Cardiac fibroblast (primary cell): ENCODE data around the gene ZDHHC21.

ENCODE experiments used
- DNase-seq, 2 donors: peaks; one replicate each; pipeline versions ENCODE4 v3.0.0 to v3.0.0-alpha.2; 2010; ENCODE audit warnings: low read depth in 2 of 2
- H3K4me3 ChIP-seq, 2 donors: replicated peaks in 1 of 2; 1 replicate in 1 of 2; 2 replicates in 1 of 2; pipeline ENCODE4 v1.5.1; 2011; ENCODE audit warnings: low read depth in 2 of 2, low read length in 2 of 2, mild to moderate bottlenecking in 2 of 2, moderate library complexity in 1 of 2
- CTCF ChIP-seq: IDR thresholded peaks from one replicate; pipeline ENCODE4 v1.5.1; 2011; ENCODE audit warnings: low read depth, mild to moderate bottlenecking, low read length, inconsistent platforms

ZDHHC21 gene

DNA sequence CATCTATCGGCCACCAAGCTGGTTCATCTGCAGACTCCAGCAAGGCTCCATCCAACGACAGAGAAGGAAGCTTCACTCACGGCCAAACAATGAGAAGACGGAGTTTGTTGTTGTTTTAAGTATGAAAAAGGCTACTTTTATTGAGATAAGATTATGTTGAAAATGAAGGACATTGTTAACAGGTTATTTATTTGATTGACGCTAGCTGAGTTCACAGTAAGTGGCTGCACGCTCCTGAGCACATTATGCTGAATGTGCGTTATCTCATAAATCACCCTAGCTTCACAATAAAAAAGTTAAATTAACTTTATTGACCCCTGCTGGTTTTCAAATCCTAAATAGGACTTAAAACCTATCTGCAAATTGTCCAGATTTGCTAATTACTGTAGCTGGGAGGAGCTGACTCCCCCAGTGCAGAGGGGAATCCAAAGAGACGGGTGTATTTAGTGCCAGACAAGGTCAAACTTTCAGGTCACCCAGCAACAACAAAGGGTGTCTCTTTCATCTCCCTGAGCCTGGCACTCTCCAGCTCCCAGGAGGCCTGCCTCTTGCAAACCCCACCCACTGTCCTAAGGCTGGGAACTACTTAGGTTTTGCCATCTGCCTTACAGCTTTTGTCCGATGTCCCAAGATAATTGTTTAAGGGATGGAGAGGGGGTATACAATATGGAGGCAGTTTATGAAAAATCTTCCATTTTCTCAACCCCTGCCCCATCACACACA is 129.2 kb downstream of the ZDHHC21 start:
- no peak for TF ChIP-seq CTCF

DNA sequence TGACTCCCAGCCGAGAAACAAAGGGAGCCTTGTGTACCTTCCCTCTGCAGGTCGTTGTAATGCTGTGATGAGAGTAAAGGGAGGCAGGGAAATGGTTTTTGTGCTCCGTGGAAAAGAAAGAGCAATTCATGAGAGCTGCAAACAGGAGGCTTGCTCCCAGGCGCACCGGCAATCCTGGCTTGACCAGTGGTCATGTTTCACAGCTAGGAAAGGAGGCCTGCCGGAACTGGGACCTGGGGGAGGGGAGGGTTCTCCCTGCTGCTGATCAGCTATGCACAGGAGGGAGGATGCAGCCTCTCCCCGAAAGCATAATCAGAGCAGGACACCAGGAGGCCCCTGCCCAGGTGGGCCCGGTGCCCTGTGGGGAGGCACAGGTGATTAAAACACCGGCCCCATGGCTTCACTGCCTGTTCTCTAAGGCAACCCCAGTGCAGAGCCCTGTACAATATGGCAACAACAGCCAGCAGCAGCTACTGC is 131.3 kb downstream of the ZDHHC21 start:
- no peak for TF ChIP-seq CTCF
- DNase-seq, result no peak
- H3K4me3 ChIP-seq, result no peak overlapping the region

More for the DNA sequence above, 129.2 kb downstream of the ZDHHC21 start:
- H3K4me3 ChIP-seq, result no peak overlapping the region
- DNase-seq, result no peak
